Heart left ventricle (tissue), 13 donors: Measurements from ENCODE around the gene ASIC2.

Experiments used
- CTCF ChIP-seq, 12 donors: fragments of 200-600 bp; sonication (generic) in 4 of 12; IDR thresholded peaks; one replicate each; pipeline versions ENCODE4 v1.5.0 to v1.8.0; 2018 to 2022; ENCODE audit warnings: antibody characterized with exemption in 12 of 12, mild to moderate bottlenecking in 5 of 12
- POLR2A ChIP-seq, 2 donors: fragments of 450-650 bp; IDR thresholded peaks; one replicate each; pipeline ENCODE4 v1.6.1; 2017; ENCODE audit warnings: antibody characterized with exemption in 2 of 2, mild to moderate bottlenecking in 2 of 2, moderate library complexity in 2 of 2
- donor health status: ischemic (EF 13 %, LVEDD 7.1; RV severe dilation, severe dysfunction).
- donor health status: DM: no; HTN: yes; CAD: no.
- donor health status: DM: no; HTN: no; CAD: no.
- donor health status: ischemic (EF 25% LVEDD 6.9; RV normal size, moderate dysfunction).
- donor health status: ischemic (EF 25% LVEDD 5.7; RV mildly dilated, moderate dysfunction).
- donor health status: ischemic (EF 35%, LVEDD 5.7; RV mildly dilated, moderate dysfunction).
- donor health status: nonischemic (EF 11% LVEDD 7.7; RV severe dilation, severe dysfunction).
- donor health status: DM: yes; HTN: yes; CAD: no.
- donor health status: PGD.
- donor health status: ischemic (EF 29% LVEDD 5.4; RV normal size, mild dysfunction).
- donor health status: nonischemic (EF 23%, LVEDD 6.1; RV moderate dilation, normal function).

- TF ChIP-seq CTCF (IDR thresholded peaks at IDR 0.05), result no peak
- TF ChIP-seq POLR2A (IDR thresholded peaks at IDR 0.05), result no peak
Observed at GRCh38 chr17:33225994-33226393, 67.1 kb downstream of the ASIC2 start.
